Common myeloid progenitor, CD34-positive (primary cell): ENCODE results near the gene NFIC.
"Not testable (repeated sequence)": the region's sequence is repeated elsewhere in the genome, so short reads cannot be mapped to it uniquely, and the experiment has no call there.

Experiments used
- CTCF ChIA-PET: fragments of 350-600 bp; sonication (Branson Sonifier 250); formaldehyde crosslinking; loops from one replicate; lab custom pipeline; 2021; ENCODE audit warnings: antibody characterized with exemption; lab: Charles Lee
- POLR2A ChIA-PET: fragments of 350-600 bp; sonication (Branson Sonifier 250); formaldehyde crosslinking; loops from one replicate; lab custom pipeline; 2021; ENCODE audit warnings: antibody characterized with exemption; lab: Charles Lee
- DNase-seq, 3 donors: peaks; one replicate each; pipeline versions ENCODE4 v3.0.0 to v3.0.0-alpha.2; 2013
- H3K27ac ChIP-seq, 2 experiments: 1 replicate in 1 of 2; 2 replicates in 1 of 2; pipeline ENCODE4 v1.7.0; 2013; ENCODE audit warnings: inconsistent platforms in 2 of 2, low read length in 2 of 2, mild to moderate bottlenecking in 2 of 2, low read depth in 1 of 2, moderate library complexity in 1 of 2; ENCODE audit not compliant: severe bottlenecking in 2 of 2, insufficient read depth in 1 of 2, poor library complexity in 1 of 2
- H3K27me3 ChIP-seq, 5 experiments: replicated peaks in 2 of 5; 1 replicate in 3 of 5; 2 replicates in 2 of 5; pipeline versions ENCODE4 v1.6.1 to v1.7.0; 2013; ENCODE audit warnings: low read length in 4 of 5, mild to moderate bottlenecking in 2 of 5, moderate library complexity in 2 of 5, inconsistent platforms in 1 of 5; ENCODE audit not compliant: insufficient read depth in 5 of 5, control insufficient read depth in 4 of 5
- H3K36me3 ChIP-seq, 4 experiments: 1 replicate in 2 of 4; 2 replicates in 2 of 4; pipeline versions ENCODE4 v1.6.1 to v1.7.0; 2013; ENCODE audit warnings: low read length in 3 of 4, control low read depth in 1 of 4, mild to moderate bottlenecking in 1 of 4; ENCODE audit not compliant: control insufficient read depth in 4 of 4, insufficient read depth in 4 of 4
- H3K4me1 ChIP-seq, 4 experiments: 1 replicate in 3 of 4; 2 replicates in 1 of 4; pipeline versions ENCODE4 v1.6.1 to v1.7.1; 2013; ENCODE audit warnings: low read length in 3 of 4, mild to moderate bottlenecking in 3 of 4, control low read depth in 1 of 4, inconsistent platforms in 1 of 4, moderate library complexity in 1 of 4; ENCODE audit not compliant: control insufficient read depth in 4 of 4, insufficient read depth in 4 of 4; ENCODE audit errors: control extremely low read depth in 1 of 4
- H3K4me3 ChIP-seq, 7 experiments: 1 replicate in 4 of 7; 2 replicates in 3 of 7; pipeline versions ENCODE4 v1.5.1 to v1.7.0; 2013; ENCODE audit warnings: mild to moderate bottlenecking in 7 of 7, low read length in 6 of 7, moderate library complexity in 6 of 7, inconsistent platforms in 2 of 7, low read depth in 2 of 7, control low read depth in 1 of 7; ENCODE audit not compliant: insufficient read depth in 4 of 7, control insufficient read depth in 1 of 7; ENCODE audit errors: extremely low read depth in 1 of 7
- H3K9me3 ChIP-seq, 5 experiments: 1 replicate in 4 of 5; 2 replicates in 1 of 5; pipeline versions ENCODE4 v1.6.1 to v1.7.1; 2013; ENCODE audit warnings: low read length in 4 of 5, mild to moderate bottlenecking in 2 of 5, inconsistent platforms in 1 of 5, low read depth in 1 of 5, moderate library complexity in 1 of 5; ENCODE audit not compliant: control insufficient read depth in 4 of 5, insufficient read depth in 2 of 5; ENCODE audit errors: control extremely low read depth in 1 of 5
- WGBS: methylation state at CpG from one replicate; pipeline ENCODE4 v1.1.5; 2013; ENCODE audit not compliant: insufficient coverage; 5-methylcytosine and 5-hydroxymethylcytosine counted together

NFIC gene

GRCh38 chr19:3430366-3430680 lies 63.9 kb downstream of the NFIC start:
- DNase-seq, H3K27me3 ChIP-seq, POLR2A ChIA-PET, H3K9me3 ChIP-seq, H3K27ac ChIP-seq, H3K4me3 ChIP-seq: not testable (repeated sequence)
- Histone ChIP-seq H3K4me1 (peaks cover 0 to 21% (median 18%) of the 10 kb centered on the region in 4 experiments), H3K36me3 (peaks cover 0 to 33% (median 12%) of the 10 kb centered on the region in 4 experiments)
- WGBS = 100% methylated on average over 4 of the region's 5 CpGs
- CTCF ChIA-PET = interaction anchor here (0.8 to 3.7 kb wide), 17 partner anchors 7 to 105 kb away, joined by 3 to 22 read pairs (median 6); no protein-coding TSS in a partner anchor

- Histone ChIP-seq H3K27me3 (no peaks in the 10 kb centered on the region), H3K36me3 (peaks cover 0 to 34% (median 9%) of the 10 kb centered on the region in 4 experiments), H3K4me1 (peaks cover 0 to 24% (median 20%) of the 10 kb centered on the region in 4 experiments), H3K4me3 (no peak overlapping the region), H3K9me3 (peaks cover 0 to 3% (median 0%) of the 10 kb centered on the region in 5 experiments), H3K27ac (no peak overlapping the region)
- DNase-seq = no peak
- CTCF ChIA-PET = interaction anchor here (0.9 to 3.7 kb wide), 6 partner anchors 39 to 127 kb away, joined by 3 to 22 read pairs (median 4); no protein-coding TSS in a partner anchor
- POLR2A ChIA-PET = no interaction called here
- WGBS = 95% methylated on average over 13 of the region's 18 CpGs
Observed at GRCh38 chr19:3431760-3432397, 65.5 kb downstream of the NFIC start.

GRCh38 chr19:3433313-3433712 lies 66.9 kb downstream of the NFIC start:
- Histone ChIP-seq H3K4me3 (no peak overlapping the region), H3K9me3 (peaks cover 0 to 3% (median 0%) of the 10 kb centered on the region in 5 experiments), H3K27ac (no peak overlapping the region), H3K36me3 (peaks cover 0 to 35% (median 10%) of the 10 kb centered on the region in 4 experiments), H3K27me3 (no peaks in the 10 kb centered on the region), H3K4me1 (peaks cover 0 to 19% (median 16%) of the 10 kb centered on the region in 4 experiments)
- POLR2A ChIA-PET = no interaction called here
- CTCF ChIA-PET = interaction anchor here (1.2 kb wide), 2 partner anchors 90 to 110 kb away, joined by 3 to 5 read pairs; no protein-coding TSS in a partner anchor
- DNase-seq = no peak
- 97% methylated on average over 10 of the region's 12 CpGs for WGBS

DNA sequence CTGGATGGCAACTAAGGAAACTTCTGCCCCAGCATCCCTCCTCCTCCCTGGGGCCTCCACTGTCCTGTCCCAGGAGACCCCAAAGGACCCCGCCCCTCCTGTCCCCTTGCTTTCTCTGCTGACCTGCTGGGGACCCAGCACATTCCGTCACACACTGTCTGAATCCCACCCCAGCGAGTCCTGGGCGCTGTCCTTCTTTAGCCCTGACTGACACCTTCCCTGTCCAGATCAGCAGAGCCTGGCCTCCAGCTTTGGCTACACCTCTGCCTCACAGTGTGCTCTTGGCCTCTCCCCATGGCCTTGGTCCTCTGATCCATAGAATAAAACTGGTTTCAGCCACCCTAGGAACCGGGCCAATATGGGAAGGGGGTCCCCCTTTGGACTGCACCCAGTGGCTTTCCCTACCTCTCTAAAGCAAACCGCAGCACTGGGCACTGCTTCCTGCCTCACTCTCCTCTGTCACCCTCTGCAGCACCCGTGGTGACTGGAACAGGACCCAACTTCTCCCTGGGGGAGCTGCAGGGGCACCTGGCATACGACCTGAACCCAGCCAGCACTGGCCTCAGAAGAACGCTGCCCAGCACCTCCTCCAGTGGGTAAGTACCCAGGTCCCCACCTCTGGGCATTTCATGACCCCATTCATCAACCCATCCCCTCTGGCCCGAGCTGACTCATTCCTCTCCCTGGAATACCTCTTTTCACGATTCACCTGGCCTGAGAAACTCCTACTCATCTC lies 67.6 kb downstream of the NFIC start:
- peaks cover 0 to 3% (median 0%) of the 10 kb centered on the region in 5 experiments for H3K9me3 ChIP-seq
- POLR2A ChIA-PET = no interaction called here
- no peak for DNase-seq
- H3K36me3 ChIP-seq = peaks cover 0 to 40% (median 14%) of the 10 kb centered on the region in 4 experiments
- H3K27ac ChIP-seq = peak overlapping the region; percentile 92 to 96
- 92% methylated on average over 10 of the region's 11 CpGs for WGBS
- CTCF ChIA-PET = interaction anchor here (1.2 kb wide), 2 partner anchors 91 to 110 kb away, joined by 3 to 5 read pairs; no protein-coding TSS in a partner anchor
- no peaks in the 10 kb centered on the region for H3K27me3 ChIP-seq
- no peak overlapping the region for H3K4me3 ChIP-seq
- H3K4me1 ChIP-seq = peaks cover 0 to 14% (median 10%) of the 10 kb centered on the region in 4 experiments

DNA sequence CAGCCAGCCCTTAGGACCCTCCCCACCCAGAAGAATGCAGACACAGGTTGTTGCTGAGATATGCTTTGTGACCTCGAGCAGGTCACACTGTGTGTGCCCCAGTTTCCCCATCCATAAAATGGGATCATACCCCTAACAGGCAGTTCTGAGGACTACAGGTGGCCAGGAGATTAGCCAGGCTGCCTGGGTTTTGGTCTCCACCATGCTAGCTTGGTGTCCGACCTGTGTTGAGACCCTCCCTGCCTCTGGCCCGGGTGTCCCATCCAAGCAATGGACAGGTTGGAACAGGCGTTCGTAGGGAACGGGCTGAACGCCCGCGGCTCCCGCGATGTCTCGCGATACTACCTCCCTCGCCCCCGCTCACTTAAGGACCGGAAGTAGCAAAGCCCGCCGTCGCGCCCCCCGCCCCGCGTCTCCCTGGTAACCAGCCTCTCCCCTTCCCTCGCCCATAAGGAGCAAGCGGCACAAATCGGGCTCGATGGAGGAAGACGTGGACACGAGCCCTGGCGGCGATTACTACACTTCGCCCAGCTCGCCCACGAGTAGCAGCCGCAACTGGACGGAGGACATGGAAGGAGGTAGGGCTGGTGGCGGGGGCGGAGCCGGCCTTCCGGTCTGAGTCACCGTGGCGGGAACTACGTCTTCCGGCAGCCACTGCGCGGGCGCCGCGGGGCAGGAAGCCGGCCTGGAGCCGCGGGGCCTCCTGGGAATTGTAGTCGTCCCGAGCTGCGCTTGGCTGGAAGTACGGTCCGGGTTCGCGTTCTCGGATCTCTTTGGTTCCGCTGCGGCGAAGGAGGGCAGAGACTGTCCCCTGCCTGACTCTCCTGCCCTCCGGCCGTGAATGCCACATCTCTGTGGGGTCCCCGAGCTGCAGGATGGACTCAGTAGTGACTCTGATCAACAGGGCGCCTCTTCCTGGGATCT lies 68.5 kb downstream of the NFIC start:
- DNase-seq = peak; percentile 97
- Histone ChIP-seq H3K27me3 (no peaks in the 10 kb centered on the region), H3K4me1 (peaks cover 0 to 11% (median 10%) of the 10 kb centered on the region in 4 experiments), H3K4me3 (peak overlapping the region; percentile 68 to 93 (median 74)), H3K9me3 (peaks cover 0 to 3% (median 0%) of the 10 kb centered on the region in 5 experiments), H3K27ac (peak overlapping the region; percentile 92 to 96), H3K36me3 (peaks cover 0 to 41% (median 15%) of the 10 kb centered on the region in 4 experiments)
- WGBS = 4% methylated on average over 62 of the region's 67 CpGs
- CTCF ChIA-PET = no interaction called here
- POLR2A ChIA-PET = interaction anchor here (0.6 kb wide), 1 partner anchor 83 kb away, joined by 4 read pairs; no protein-coding TSS in a partner anchor

DNA sequence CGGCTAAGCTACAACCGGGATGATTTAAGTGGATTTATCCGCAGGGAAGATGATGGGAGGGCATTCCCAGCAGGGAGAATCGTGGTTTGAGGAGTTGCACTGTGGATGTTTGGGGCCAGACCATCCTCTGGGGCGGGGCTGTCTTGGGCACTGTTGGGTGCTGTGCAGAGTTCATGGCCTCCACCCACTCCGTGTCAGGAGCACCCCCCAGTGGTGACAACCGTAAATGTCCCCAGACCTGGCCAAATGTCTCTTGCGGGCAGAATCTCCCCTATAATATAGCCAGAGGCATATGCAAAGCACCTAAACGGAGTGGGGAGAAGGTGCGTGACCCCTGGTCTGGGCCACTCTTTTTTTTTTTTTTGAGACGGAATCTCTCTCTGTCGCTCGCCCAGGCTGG lies 73.7 kb downstream of the NFIC start:
- no peaks in the 10 kb centered on the region for H3K27me3 ChIP-seq
- H3K4me1 ChIP-seq = peaks cover 0 to 20% (median 18%) of the 10 kb centered on the region in 4 experiments
- POLR2A ChIA-PET = no interaction called here
- H3K36me3 ChIP-seq = peaks cover 0 to 54% (median 13%) of the 10 kb centered on the region in 4 experiments
- no peak overlapping the region for H3K27ac ChIP-seq
- 74% methylated on average over 8 of the region's 13 CpGs for WGBS
- CTCF ChIA-PET = interaction anchor here (0.7 to 3.8 kb wide), 5 partner anchors 11 to 94 kb away, joined by 3 to 13 read pairs (median 3); no protein-coding TSS in a partner anchor
- H3K4me3 ChIP-seq = no peak overlapping the region
- no peaks in the 10 kb centered on the region for H3K9me3 ChIP-seq
- DNase-seq = peak; percentile 46 to 64 (median 55)
